ENCODE data around the gene SRGAP1.

DNA sequence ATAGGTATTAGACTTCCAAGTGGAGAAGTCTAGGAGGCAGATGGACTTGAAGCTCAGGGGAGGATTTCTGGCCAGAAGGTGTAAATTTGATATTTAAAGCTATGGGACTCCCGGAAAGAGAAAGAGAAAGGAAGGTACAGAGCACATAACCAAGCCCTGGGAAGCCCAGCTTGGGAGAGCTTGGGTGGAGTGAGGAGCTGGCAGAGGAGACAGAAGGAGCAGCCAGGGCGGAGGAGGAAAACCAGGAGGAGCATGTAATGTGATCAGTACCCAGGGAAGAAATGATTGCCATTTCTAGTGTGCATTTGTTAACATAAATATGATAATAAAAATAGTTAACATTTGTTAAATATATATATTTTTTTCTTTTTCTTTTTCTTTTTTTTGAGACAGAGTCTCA, 310.2 kb downstream of the SRGAP1 start:
- TF ChIP-seq, protein P1, sequence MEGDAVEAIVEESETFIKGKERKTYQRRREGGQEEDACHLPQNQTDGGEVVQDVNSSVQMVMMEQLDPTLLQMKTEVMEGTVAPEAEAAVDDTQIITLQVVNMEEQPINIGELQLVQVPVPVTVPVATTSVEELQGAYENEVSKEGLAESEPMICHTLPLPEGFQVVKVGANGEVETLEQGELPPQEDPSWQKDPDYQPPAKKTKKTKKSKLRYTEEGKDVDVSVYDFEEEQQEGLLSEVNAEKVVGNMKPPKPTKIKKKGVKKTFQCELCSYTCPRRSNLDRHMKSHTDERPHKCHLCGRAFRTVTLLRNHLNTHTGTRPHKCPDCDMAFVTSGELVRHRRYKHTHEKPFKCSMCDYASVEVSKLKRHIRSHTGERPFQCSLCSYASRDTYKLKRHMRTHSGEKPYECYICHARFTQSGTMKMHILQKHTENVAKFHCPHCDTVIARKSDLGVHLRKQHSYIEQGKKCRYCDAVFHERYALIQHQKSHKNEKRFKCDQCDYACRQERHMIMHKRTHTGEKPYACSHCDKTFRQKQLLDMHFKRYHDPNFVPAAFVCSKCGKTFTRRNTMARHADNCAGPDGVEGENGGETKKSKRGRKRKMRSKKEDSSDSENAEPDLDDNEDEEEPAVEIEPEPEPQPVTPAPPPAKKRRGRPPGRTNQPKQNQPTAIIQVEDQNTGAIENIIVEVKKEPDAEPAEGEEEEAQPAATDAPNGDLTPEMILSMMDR (IDR thresholded peaks at IDR 0.05 in 2 of 3, conservative IDR thresholded peaks at IDR 0.05 in 1 of 3; ENCODE audit: insufficient read depth in 2 of 3, low read depth in 1 of 3, low read length in 3 of 3): no peak
- TF ChIP-seq, protein P2, sequence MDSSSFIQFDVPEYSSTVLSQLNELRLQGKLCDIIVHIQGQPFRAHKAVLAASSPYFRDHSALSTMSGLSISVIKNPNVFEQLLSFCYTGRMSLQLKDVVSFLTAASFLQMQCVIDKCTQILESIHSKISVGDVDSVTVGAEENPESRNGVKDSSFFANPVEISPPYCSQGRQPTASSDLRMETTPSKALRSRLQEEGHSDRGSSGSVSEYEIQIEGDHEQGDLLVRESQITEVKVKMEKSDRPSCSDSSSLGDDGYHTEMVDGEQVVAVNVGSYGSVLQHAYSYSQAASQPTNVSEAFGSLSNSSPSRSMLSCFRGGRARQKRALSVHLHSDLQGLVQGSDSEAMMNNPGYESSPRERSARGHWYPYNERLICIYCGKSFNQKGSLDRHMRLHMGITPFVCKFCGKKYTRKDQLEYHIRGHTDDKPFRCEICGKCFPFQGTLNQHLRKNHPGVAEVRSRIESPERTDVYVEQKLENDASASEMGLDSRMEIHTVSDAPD (CRISPR knock-in tag; IDR thresholded peaks at IDR 0.05): no peak
- no peak for TF ChIP-seq ZNF282 (CRISPR knock-in tag; IDR thresholded peaks at IDR 0.05)
- no peak for TF ChIP-seq SIX5 (IDR thresholded peaks at IDR 0.05; ENCODE audit: borderline replicate concordance in 1 of 2, insufficient read depth in 1 of 2, low read depth in 1 of 2, low read length in 2 of 2)
- TF ChIP-seq TAF1 (IDR thresholded peaks at IDR 0.05; ENCODE audit: control insufficient read depth, extremely low read depth, insufficient read depth, low read length, severe bottlenecking): no peak
- TF ChIP-seq CHD2 (IDR thresholded peaks at IDR 0.05; ENCODE audit: low read depth, low read length): no peak
- TF ChIP-seq NONO (IDR thresholded peaks at IDR 0.05; ENCODE audit: low read depth in 2 of 2, low read length in 1 of 2): no peak
- no peak for TF ChIP-seq CBFB (CRISPR knock-in tag; IDR thresholded peaks at IDR 0.05)

Data from K562 (cell line).